HepG2 (cell line): ENCODE results near the gene PIBF1. TPM values are rescaled to one million over a fixed set of nuclear protein-coding genes. Genes with fewer than 3 reads are reported as not detected.

Experiments
- ARNTL ChIP-seq: sonication (generic); formaldehyde crosslinking; IDR thresholded peaks from 2 replicates; pipeline ENCODE4 v1.4.0; 2020; ENCODE audit warnings: mild to moderate bottlenecking, missing genetic modification reagents
- IRF9 ChIP-seq: sonication (generic); formaldehyde crosslinking; IDR thresholded peaks from 2 replicates; pipeline ENCODE4 v1.8.0; 2022; ENCODE audit warnings: missing genetic modification reagents, mild to moderate bottlenecking, borderline replicate concordance
- LRRFIP1 ChIP-seq: sonication (generic); formaldehyde crosslinking; conservative IDR thresholded peaks from 2 replicates; pipeline ENCODE4 v1.4.0; 2020; ENCODE audit warnings: missing genetic modification reagents
- MAFG ChIP-seq: sonication (generic); formaldehyde crosslinking; IDR thresholded peaks from 2 replicates; pipeline ENCODE4 v1.5.1; 2020; ENCODE audit warnings: mild to moderate bottlenecking, missing genetic modification reagents
- MTF2 ChIP-seq: sonication (generic); formaldehyde crosslinking; IDR thresholded peaks from 2 replicates; pipeline ENCODE4 v1.5.0; 2020; ENCODE audit warnings: missing genetic modification reagents, borderline replicate concordance
- RFXANK ChIP-seq: IDR thresholded peaks from 2 replicates; pipeline ENCODE4 v1.6.1; 2016
- SRSF4 ChIP-seq: fragments of 200-400 bp; formaldehyde crosslinking; IDR thresholded peaks from one replicate; pipeline ENCODE4 v1.6.1; 2018; ENCODE audit warnings: mild to moderate bottlenecking, low read depth, low read length, moderate library complexity; ENCODE audit not compliant: poor library complexity, severe bottlenecking
- TCF7L2 ChIP-seq: IDR thresholded peaks from 2 replicates; pipeline ENCODE4 v1.6.1; 2011; ENCODE audit warnings: mild to moderate bottlenecking, low read depth, low read length, moderate library complexity
- ZBTB14 ChIP-seq: sonication (generic); formaldehyde crosslinking; IDR thresholded peaks from 2 replicates; pipeline ENCODE4 v1.4.0; 2020; ENCODE audit warnings: missing genetic modification reagents
- ZBTB7B ChIP-seq: sonication (generic); formaldehyde crosslinking; IDR thresholded peaks from 2 replicates; pipeline ENCODE4 v1.4.0; 2020; ENCODE audit warnings: missing genetic modification reagents
- ZFP62 ChIP-seq: sonication (generic); formaldehyde crosslinking; IDR thresholded peaks from 2 replicates; pipeline ENCODE4 v1.4.0; 2020; ENCODE audit warnings: missing genetic modification reagents
- ZNF251 ChIP-seq: sonication (generic); formaldehyde crosslinking; IDR thresholded peaks from 2 replicates; pipeline ENCODE4 v1.9.0; 2021; ENCODE audit warnings: mild to moderate bottlenecking, missing genetic modification reagents
- ZNF30 ChIP-seq: sonication (generic); formaldehyde crosslinking; IDR thresholded peaks from 2 replicates; pipeline ENCODE4 v1.5.0; 2020; ENCODE audit warnings: mild to moderate bottlenecking, missing genetic modification reagents
- ZNF746 ChIP-seq: sonication (generic); formaldehyde crosslinking; IDR thresholded peaks from 2 replicates; pipeline ENCODE4 v1.8.0; 2022; ENCODE audit warnings: mild to moderate bottlenecking, missing genetic modification reagents
- ZNF891 ChIP-seq: sonication (generic); formaldehyde crosslinking; IDR thresholded peaks from 2 replicates; pipeline ENCODE4 v1.5.0; 2020; ENCODE audit warnings: mild to moderate bottlenecking, missing genetic modification reagents
- ZSCAN12 ChIP-seq: sonication (generic); formaldehyde crosslinking; IDR thresholded peaks from 2 replicates; pipeline ENCODE4 v1.9.0; 2021; ENCODE audit warnings: mild to moderate bottlenecking, missing genetic modification reagents
- ZZZ3 ChIP-seq: sonication (generic); formaldehyde crosslinking; IDR thresholded peaks from 2 replicates; pipeline ENCODE4 v1.4.0; 2020; ENCODE audit warnings: missing genetic modification reagents, mild to moderate bottlenecking, borderline replicate concordance
- polyA plus RNA-seq, 8 experiments: library from polyadenylated mRNA; depleted of rRNA in 3 of 8; stranded (reverse) in 7 of 8; unstranded in 1 of 8; fragments of >200 nt; fragmentation: Illumina TruSeq in 4 of 8; extraction: Trizol in 4 of 8; gene quantifications; 2 replicates each; pipeline versions ENCODE4 v1.2.1 to v1.2.3, GENCODE V29; 2011 to 2016; ENCODE audit warnings: low read depth in 4 of 8, missing spikeins in 1 of 8, mixed read lengths in 1 of 8; ENCODE audit not compliant: insufficient read depth in 1 of 8
- total RNA-seq, 5 experiments: library from RNA; depleted of rRNA; stranded (reverse); fragments of >200 nt; fragmentation: Illumina TruSeq; extraction: Trizol; gene quantifications; 2 replicates each; pipeline ENCODE4 v1.2.3, GENCODE V29; 2016; ENCODE audit warnings: low read depth in 1 of 5
- TF ChIP-seq, protein P1 (sequence below): sonication (generic); formaldehyde crosslinking; IDR thresholded peaks from 2 replicates; pipeline ENCODE4 v1.4.0; 2020; ENCODE audit warnings: missing genetic modification reagents
- TF ChIP-seq, protein P2 (sequence below): sonication (generic); formaldehyde crosslinking; IDR thresholded peaks from 2 replicates; pipeline ENCODE4 v1.8.1; 2022; ENCODE audit warnings: low read depth, mild to moderate bottlenecking, missing genetic modification reagents

The PIBF1 gene
- total and polyA plus RNA-seq, 2 of the 13 experiments (the other 11 are each of a cell fraction or from before 2014, with no cell fraction given) = 4.2 to 15.8 TPM

GRCh38 chr13:73058736-73059459, 277.0 kb downstream of the PIBF1 start, which contains the start of gene KLF5 (continued):
- TF ChIP-seq ZNF891 = no peak
- no peak for TF ChIP-seq ZBTB7B (CRISPR knock-in tag)
- 0 out of 2 replicates have a peak, but pooled peaks have one; percentile 30 for TF ChIP-seq ZNF746
- no peak for TF ChIP-seq LRRFIP1 (CRISPR knock-in tag)
- TF ChIP-seq ARNTL = no peak
- TF ChIP-seq ZFP62 (CRISPR knock-in tag) = no peak
- TF ChIP-seq RFXANK (CRISPR knock-in tag) = peak; percentile 58; the same call in 1 of the 2 replicates
- peak; percentile 86; the same call in 1 of the 2 replicates for TF ChIP-seq IRF9 (CRISPR knock-in tag)
- no peak for TF ChIP-seq TCF7L2
- TF ChIP-seq, protein P1, sequence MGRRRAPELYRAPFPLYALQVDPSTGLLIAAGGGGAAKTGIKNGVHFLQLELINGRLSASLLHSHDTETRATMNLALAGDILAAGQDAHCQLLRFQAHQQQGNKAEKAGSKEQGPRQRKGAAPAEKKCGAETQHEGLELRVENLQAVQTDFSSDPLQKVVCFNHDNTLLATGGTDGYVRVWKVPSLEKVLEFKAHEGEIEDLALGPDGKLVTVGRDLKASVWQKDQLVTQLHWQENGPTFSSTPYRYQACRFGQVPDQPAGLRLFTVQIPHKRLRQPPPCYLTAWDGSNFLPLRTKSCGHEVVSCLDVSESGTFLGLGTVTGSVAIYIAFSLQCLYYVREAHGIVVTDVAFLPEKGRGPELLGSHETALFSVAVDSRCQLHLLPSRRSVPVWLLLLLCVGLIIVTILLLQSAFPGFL (CRISPR knock-in tag) = no peak
- TF ChIP-seq ZZZ3 = no peak
- no peak for TF ChIP-seq ZBTB14 (CRISPR knock-in tag)
- TF ChIP-seq SRSF4 = no peak
- no peak for TF ChIP-seq MTF2
- no peak for TF ChIP-seq ZNF30 (CRISPR knock-in tag)
- TF ChIP-seq MAFG (CRISPR knock-in tag) = no peak
- TF ChIP-seq ZSCAN12 (CRISPR knock-in tag) = 0 out of 2 replicates have a peak, but pooled peaks have one; percentile 72
- TF ChIP-seq, protein P2, sequence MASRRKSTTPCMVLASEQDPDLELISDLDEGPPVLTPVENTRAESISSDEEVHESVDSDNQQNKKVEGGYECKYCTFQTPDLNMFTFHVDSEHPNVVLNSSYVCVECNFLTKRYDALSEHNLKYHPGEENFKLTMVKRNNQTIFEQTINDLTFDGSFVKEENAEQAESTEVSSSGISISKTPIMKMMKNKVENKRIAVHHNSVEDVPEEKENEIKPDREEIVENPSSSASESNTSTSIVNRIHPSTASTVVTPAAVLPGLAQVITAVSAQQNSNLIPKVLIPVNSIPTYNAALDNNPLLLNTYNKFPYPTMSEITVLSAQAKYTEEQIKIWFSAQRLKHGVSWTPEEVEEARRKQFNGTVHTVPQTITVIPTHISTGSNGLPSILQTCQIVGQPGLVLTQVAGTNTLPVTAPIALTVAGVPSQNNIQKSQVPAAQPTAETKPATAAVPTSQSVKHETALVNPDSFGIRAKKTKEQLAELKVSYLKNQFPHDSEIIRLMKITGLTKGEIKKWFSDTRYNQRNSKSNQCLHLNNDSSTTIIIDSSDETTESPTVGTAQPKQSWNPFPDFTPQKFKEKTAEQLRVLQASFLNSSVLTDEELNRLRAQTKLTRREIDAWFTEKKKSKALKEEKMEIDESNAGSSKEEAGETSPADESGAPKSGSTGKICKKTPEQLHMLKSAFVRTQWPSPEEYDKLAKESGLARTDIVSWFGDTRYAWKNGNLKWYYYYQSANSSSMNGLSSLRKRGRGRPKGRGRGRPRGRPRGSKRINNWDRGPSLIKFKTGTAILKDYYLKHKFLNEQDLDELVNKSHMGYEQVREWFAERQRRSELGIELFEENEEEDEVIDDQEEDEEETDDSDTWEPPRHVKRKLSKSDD (CRISPR knock-in tag) = 0 out of 2 replicates have a peak, but pooled peaks have one; percentile 44
- no peak for TF ChIP-seq ZNF251
